GM12875 (cell line): ENCODE results near the gene STX1B.
A peak's percentile ranks its signal among the peaks of the same experiment; 100 is the strongest.

Experiments used
- H3K4me3 ChIP-seq: one replicate; pipeline ENCODE4 v1.5.1; 2011; ENCODE audit warnings: low read depth, low read length, control low read depth
- TF ChIP-seq, protein P1 (sequence below): IDR thresholded peaks from 2 replicates; pipeline ENCODE4 v1.5.1; 2011; ENCODE audit warnings: low read depth, mild to moderate bottlenecking, control low read depth, inconsistent platforms, low read length, moderate library complexity, borderline replicate concordance; ENCODE audit not compliant: insufficient read depth

The STX1B gene

DNA sequence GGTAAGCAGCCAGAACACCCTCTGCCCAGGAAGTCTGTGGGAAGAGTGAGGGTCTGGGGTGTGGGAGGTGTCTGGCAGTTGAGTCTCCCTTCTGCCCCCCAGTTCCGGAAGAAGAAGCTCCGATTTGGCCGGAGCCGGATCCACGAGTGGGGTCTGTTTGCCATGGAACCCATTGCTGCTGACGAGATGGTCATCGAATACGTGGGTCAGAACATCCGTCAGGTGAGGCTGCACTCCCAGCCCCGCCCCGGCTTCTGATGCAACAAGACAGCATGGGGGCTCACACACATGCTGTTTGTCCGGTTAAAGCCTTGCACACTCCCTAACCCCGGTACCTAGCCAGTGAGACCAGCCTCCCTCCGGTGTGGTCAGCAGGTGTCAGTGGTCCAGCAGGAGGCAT is 29.5 kb downstream of the STX1B start:
- H3K4me3 ChIP-seq = no peak overlapping the region
- TF ChIP-seq, protein P1, sequence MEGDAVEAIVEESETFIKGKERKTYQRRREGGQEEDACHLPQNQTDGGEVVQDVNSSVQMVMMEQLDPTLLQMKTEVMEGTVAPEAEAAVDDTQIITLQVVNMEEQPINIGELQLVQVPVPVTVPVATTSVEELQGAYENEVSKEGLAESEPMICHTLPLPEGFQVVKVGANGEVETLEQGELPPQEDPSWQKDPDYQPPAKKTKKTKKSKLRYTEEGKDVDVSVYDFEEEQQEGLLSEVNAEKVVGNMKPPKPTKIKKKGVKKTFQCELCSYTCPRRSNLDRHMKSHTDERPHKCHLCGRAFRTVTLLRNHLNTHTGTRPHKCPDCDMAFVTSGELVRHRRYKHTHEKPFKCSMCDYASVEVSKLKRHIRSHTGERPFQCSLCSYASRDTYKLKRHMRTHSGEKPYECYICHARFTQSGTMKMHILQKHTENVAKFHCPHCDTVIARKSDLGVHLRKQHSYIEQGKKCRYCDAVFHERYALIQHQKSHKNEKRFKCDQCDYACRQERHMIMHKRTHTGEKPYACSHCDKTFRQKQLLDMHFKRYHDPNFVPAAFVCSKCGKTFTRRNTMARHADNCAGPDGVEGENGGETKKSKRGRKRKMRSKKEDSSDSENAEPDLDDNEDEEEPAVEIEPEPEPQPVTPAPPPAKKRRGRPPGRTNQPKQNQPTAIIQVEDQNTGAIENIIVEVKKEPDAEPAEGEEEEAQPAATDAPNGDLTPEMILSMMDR = no peak

DNA sequence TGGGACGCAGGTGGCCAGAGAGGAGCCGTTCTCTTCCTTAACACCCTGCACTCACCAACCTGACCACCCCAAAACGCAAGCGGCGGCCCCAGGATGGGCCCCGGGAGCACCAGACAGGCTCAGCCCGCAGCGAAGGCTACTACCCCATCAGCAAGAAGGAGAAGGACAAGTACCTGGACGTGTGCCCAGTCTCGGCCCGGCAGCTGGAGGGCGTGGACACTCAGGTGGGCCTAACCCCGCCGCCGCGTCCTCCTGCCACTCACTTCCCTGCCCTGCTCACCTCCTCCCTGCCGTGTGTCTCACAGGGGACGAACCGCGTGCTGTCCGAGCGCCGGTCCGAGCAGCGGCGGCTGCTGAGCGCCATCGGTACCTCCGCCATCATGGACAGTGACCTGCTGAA is 30.0 kb downstream of the STX1B start:
- TF ChIP-seq, protein P1 = no peak
- no peak overlapping the region for H3K4me3 ChIP-seq

DNA sequence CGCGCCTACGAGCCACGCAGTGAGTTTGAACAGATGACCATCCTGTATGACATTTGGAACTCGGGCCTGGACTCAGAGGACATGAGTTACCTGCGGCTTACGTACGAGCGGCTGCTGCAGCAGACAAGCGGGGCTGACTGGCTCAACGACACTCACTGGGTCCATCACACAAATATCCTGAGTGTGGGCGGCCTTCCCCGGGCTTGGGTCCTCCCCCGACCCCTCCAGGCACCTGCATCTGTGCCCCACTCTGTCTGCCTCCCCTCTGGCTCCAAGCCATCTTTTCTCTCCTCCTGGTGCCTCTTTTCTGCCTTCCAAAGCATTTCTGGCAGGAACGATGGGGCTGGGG is 30.4 kb downstream of the STX1B start:
- TF ChIP-seq, protein P1 = no peak
- H3K4me3 ChIP-seq = no peak overlapping the region

DNA sequence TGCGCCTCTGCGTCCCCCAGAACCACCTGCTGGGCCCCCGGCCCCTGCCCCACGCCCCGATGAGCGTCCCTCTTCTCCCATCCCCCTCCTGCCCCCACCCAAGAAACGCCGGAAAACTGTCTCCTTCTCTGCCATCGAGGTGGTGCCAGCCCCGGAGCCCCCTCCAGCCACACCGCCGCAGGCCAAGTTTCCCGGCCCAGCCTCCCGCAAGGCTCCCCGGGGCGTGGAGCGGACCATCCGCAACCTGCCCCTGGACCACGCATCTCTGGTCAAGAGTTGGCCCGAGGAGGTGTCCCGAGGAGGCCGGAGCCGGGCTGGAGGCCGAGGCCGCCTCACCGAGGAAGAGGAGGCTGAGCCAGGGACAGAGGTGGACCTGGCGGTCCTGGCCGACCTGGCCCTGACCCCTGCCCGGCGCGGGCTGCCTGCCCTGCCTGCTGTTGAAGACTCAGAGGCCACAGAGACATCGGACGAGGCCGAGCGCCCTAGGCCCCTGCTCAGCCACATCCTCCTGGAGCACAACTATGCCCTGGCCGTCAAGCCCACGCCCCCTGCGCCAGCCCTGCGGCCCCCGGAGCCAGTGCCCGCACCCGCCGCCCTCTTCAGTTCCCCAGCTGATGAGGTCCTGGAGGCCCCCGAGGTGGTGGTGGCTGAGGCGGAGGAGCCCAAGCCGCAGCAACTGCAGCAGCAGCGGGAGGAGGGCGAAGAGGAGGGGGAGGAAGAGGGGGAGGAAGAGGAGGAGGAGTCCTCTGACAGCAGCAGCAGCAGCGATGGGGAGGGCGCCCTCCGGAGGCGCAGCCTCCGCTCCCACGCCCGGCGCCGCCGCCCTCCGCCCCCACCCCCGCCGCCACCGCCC is 31.0 kb downstream of the STX1B start:
- no peak overlapping the region for H3K4me3 ChIP-seq
- TF ChIP-seq, protein P1 = no peak

DNA sequence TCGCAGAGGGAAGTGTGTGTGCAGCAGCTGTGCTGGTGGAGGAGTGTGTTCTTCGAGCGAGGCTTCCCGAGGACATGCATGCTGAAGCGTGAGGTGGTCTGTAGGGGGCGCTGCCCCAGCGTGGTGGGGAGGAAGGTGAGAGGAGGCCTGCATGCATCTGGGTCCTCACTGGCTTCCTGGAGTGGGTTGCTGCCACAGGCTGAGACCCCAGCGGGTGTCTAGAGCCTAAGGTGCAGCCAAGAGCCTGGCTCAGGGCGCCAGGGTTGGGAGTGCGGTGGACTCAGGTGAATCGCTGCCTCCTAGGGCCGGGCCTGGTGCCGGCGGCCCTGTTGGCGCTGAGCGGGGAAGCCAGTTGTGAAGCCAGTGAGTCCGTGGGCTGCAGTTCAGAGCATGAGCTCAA is 32.9 kb downstream of the STX1B start:
- TF ChIP-seq, protein P1 = peak; percentile 43; the same call in 1 of the 2 replicates
- no peak overlapping the region for H3K4me3 ChIP-seq

DNA sequence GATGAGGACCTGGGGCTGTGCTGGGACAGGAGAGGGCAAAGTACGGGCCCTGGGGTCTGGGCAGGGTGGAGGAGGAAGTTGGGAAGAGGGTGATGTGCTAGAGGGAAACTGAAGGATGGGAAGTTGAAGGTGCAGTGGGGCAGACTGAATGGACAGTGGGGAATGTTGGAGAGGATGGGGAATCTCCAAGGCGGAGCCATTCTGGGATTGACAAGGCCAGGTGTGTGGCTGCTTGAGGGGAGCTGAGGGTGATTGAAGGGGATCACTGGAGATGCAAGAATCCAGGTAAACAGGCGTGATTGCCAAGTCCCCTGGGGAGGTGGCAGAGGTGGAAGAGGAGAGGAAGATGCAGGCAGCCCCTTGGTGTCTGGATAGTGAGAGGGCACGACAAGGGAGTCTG is 34.0 kb downstream of the STX1B start:
- no peak overlapping the region for H3K4me3 ChIP-seq
- TF ChIP-seq, protein P1 = no peak

DNA sequence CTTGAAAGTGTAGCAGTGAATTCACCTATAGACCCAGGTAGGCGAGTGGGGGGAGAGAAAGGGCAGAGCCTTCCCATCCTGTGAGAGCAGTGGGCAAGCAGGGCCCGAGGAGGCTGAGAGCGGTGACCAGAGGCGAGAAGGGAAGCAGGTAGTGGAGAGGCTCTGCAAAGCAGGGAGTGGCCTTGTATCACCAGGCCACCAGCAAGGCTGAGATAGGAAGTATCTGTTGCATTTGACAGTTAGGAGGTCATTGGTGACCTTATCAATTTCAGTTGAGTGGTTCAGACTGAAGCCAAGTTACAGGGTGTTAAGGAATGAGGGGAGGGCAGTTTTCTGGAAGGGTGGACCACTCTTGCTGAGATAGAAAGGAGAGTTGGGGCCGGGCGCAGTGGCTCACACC is 36.1 kb downstream of the STX1B start:
- no peak overlapping the region for H3K4me3 ChIP-seq
- TF ChIP-seq, protein P1 = no peak
